GM21526 (cell line): ENCODE data around the gene CRABP2.

ENCODE experiments used
- ATAC-seq: cut with Tn5 transposase; IDR thresholded peaks from one replicate; pipeline ENCODE4 v1.9.1; 2021; ENCODE audit warnings: moderate library complexity; ENCODE audit not compliant: unreplicated experiment, low FRiP score

CRABP2 gene

GRCh38 chr1:156658945-156659574 lies 46.3 kb downstream of the CRABP2 start:
- no peak for ATAC-seq

- no peak for ATAC-seq
Observed at GRCh38 chr1:156658496-156658895, 46.9 kb downstream of the CRABP2 start.

GRCh38 chr1:156657741-156658319 lies 47.6 kb downstream of the CRABP2 start:
- no peak for ATAC-seq

DNA sequence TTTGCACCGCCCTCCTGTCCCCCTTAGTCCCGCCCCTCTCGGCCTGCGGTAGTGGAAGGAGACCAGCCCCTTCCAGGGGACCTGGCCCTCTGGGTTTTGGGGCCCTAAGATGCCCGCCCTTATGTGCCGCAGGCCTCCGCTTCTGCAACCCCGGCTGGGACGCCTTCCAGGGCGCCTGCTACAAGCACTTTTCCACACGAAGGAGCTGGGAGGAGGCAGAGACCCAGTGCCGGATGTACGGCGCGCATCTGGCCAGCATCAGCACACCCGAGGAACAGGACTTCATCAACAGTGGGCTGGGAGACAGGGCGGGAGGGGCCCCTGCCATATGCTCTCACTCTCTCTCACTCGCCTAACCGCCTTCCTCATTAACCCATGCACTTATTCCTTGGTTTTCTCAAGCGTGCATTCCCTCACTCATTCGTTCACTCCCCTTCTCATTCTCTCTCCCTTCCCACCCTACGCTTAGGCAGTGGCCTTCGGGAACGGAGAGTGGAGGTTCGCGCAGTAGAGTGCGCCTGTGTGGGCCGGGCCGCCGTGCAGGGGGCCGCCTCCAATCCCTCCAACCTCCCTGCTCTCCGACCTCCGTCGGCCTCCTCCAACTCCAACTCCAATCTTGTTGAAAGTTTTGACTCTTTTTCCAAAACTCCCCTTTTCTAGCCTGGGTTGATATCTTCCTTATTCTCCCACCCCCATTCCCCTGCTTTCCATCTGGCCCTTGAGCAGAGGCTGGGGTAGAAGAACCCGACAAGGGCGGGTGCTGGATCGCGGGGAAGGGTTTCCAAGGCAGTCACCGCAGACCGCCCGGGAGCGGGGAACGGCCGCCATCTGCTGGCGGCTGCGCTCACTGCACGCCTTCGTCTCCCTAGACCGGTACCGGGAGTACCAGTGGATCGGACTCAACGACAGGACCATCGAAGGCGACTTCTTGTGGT lies 48.3 kb downstream of the CRABP2 start:
- ATAC-seq = no peak

DNA sequence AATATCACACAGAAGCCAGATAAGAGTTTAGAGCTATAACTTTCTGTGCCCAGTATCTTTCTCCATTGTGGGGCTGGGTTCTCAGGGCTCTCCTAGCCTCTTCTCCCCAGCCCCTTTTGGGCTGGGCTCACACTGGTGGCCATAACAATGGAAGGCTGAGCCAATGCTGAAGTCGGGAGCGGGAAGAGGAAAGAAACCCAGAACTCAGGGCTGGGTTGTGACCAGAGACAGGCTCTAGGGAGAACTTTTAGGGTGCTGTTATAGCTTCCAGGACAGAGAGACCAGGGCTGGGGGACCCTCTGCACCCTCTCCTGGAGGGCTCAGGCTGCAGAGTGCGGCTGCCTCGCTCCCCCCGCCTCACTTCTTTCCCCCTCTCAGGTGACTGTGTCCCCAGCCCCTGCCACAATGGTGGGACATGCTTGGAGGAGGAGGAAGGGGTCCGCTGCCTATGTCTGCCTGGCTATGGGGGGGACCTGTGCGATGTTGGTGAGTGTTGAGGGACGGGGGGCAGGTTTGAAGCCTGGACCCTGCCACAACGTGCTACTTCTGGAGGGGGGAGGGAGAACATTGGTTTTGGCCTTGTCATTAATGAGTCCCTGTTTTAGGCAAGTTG lies 49.4 kb downstream of the CRABP2 start:
- no peak for ATAC-seq

DNA sequence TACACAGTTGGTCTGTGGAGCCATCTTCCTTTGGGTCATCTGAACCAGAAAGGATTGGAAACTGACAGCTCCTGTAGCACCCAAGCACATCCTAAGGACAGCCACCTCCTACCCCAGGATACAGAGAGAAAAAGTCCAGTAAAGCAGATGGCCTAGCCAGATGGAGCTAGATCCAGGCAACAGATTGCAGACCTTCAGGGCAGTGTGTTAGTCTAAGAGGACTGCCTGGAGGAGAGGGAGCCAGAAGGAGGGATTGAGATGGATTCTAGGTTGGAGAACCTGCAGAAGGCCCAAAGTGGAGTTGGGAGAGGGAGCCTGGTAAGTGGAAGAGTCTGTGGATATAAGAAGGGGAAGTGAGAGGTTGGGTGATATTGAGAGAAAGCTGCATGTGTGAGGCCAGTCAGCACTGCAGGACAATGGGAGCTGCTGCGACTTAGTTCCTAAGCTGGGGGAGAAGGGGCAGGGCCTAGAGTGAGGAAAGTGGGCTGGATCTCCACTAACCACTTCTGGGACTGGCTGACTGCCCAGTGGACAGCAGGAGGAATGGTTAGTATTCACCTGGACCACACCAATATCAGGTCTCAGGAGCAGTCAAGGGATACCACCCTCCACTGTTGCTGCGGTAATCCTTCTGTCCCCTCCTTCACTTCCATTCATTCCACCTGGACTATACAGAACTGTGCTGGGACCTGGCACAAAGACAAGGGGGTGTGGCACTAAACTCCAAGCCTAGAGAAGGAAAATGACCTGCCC lies 50.1 kb downstream of the CRABP2 start:
- no peak for ATAC-seq

- ATAC-seq = no peak
Observed at GRCh38 chr1:156654700-156655099, 50.7 kb downstream of the CRABP2 start.

- no peak for ATAC-seq
Observed at GRCh38 chr1:156652992-156653355, 52.4 kb downstream of the CRABP2 start.

GRCh38 chr1:156652131-156652991 lies 53.0 kb downstream of the CRABP2 start:
- no peak for ATAC-seq
